ENCODE measurements around the gene RPL37A.

DNA sequence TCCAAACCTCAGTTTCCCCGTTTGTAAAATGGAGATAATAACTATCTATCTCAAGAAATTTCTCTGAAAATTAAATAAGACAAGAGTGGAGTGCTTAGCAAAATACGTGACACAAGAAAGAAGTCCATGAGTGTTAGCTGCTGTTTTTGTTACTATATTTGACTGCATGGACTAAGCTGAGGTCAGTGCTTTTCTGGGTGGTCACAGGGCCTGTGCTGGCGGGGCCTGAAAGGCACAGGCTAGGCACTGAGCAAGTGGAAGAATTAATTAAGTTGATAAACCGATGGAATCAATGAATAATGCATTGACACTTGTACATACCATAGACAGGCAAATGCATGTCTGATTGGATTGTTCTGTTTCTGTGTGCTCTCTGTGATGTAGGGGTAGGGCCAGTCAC, 27.3 kb downstream of the RPL37A start:
- TF ChIP-seq, protein P1, sequence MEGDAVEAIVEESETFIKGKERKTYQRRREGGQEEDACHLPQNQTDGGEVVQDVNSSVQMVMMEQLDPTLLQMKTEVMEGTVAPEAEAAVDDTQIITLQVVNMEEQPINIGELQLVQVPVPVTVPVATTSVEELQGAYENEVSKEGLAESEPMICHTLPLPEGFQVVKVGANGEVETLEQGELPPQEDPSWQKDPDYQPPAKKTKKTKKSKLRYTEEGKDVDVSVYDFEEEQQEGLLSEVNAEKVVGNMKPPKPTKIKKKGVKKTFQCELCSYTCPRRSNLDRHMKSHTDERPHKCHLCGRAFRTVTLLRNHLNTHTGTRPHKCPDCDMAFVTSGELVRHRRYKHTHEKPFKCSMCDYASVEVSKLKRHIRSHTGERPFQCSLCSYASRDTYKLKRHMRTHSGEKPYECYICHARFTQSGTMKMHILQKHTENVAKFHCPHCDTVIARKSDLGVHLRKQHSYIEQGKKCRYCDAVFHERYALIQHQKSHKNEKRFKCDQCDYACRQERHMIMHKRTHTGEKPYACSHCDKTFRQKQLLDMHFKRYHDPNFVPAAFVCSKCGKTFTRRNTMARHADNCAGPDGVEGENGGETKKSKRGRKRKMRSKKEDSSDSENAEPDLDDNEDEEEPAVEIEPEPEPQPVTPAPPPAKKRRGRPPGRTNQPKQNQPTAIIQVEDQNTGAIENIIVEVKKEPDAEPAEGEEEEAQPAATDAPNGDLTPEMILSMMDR (IDR thresholded peaks at IDR 0.05), result no peak
- no peak for TF ChIP-seq POLR2A (IDR thresholded peaks at IDR 0.05)
